H9 (cell line): Measurements from ENCODE around the gene BMPR1A. TPM values are rescaled to one million over a fixed set of nuclear protein-coding genes. Genes with fewer than 3 reads are reported as not detected.

Experiments used
- DNase-seq: peaks from one replicate; pipeline ENCODE4 v3.0.0-alpha.2; 2017
- H2AFZ ChIP-seq: one replicate; pipeline ENCODE4 v1.6.1; 2013; ENCODE audit warnings: mild to moderate bottlenecking, low read length, control low read depth, moderate library complexity
- H2AK5ac ChIP-seq: 2 replicates; pipeline ENCODE4 v1.6.1; 2013; ENCODE audit warnings: low read length, control low read depth, mixed read lengths; ENCODE audit not compliant: insufficient read length
- H2BK120ac ChIP-seq: one replicate; pipeline ENCODE4 v1.6.1; 2013; ENCODE audit warnings: low read depth, mild to moderate bottlenecking, low read length, control low read depth, inconsistent platforms; ENCODE audit not compliant: poor library complexity, severe bottlenecking
- H2BK12ac ChIP-seq: 2 replicates; pipeline ENCODE4 v1.6.1; 2013; ENCODE audit warnings: low read length, control low read depth, mixed read lengths, low read depth; ENCODE audit not compliant: insufficient read length
- H2BK15ac ChIP-seq: 2 replicates; pipeline ENCODE4 v1.6.1; 2013; ENCODE audit warnings: low read depth, low read length, control low read depth
- H2BK20ac ChIP-seq: one replicate; pipeline ENCODE4 v1.6.1; 2013; ENCODE audit warnings: low read depth, mild to moderate bottlenecking, low read length, control low read depth, inconsistent platforms; ENCODE audit not compliant: poor library complexity, severe bottlenecking
- H2BK5ac ChIP-seq: 2 replicates; pipeline ENCODE4 v1.6.1; 2013; ENCODE audit warnings: low read length, control low read depth, mixed read lengths; ENCODE audit not compliant: insufficient read length
- H3K14ac ChIP-seq: 2 replicates; pipeline ENCODE4 v1.6.1; 2013; ENCODE audit warnings: low read length, control low read depth; ENCODE audit not compliant: insufficient read depth
- H3K18ac ChIP-seq: 2 replicates; pipeline ENCODE4 v1.6.1; 2013; ENCODE audit warnings: low read depth, mild to moderate bottlenecking, mixed read lengths, low read length, control low read depth; ENCODE audit not compliant: insufficient read length
- H3K23ac ChIP-seq: 2 replicates; pipeline ENCODE4 v1.6.1; 2013; ENCODE audit warnings: low read length, control low read depth, mixed read lengths, low read depth; ENCODE audit not compliant: insufficient read length
- H3K23me2 ChIP-seq: 2 replicates; pipeline ENCODE4 v1.6.1; 2013; ENCODE audit warnings: low read depth, mild to moderate bottlenecking, mixed read lengths, low read length, control low read depth; ENCODE audit not compliant: insufficient read length, poor library complexity, severe bottlenecking
- H3K27ac ChIP-seq: 2 replicates; pipeline ENCODE4 v1.5.1; 2013; ENCODE audit warnings: low read length, control low read depth, mixed read lengths, low read depth; ENCODE audit not compliant: insufficient read length
- H3K27me3 ChIP-seq: 2 replicates; pipeline ENCODE4 v1.6.1; 2013; ENCODE audit warnings: low read length, control low read depth, inconsistent platforms; ENCODE audit not compliant: insufficient read depth
- H3K4ac ChIP-seq: 2 replicates; pipeline ENCODE4 v1.6.1; 2013; ENCODE audit warnings: low read depth, mild to moderate bottlenecking, control low read depth, inconsistent platforms, low read length, moderate library complexity
- H3K4me1 ChIP-seq: 2 replicates; pipeline ENCODE4 v1.6.1; 2013; ENCODE audit warnings: low read length, control low read depth, inconsistent platforms; ENCODE audit not compliant: insufficient read depth
- H3K4me2 ChIP-seq: 2 replicates; pipeline ENCODE4 v1.6.1; 2013; ENCODE audit warnings: low read length, control low read depth, mixed read lengths; ENCODE audit not compliant: insufficient read length, insufficient read depth
- H3K56ac ChIP-seq: 2 replicates; pipeline ENCODE4 v1.6.1; 2013; ENCODE audit warnings: low read depth, mild to moderate bottlenecking, mixed read lengths, low read length, control low read depth; ENCODE audit not compliant: insufficient read length
- H3K79me1 ChIP-seq: 2 replicates; pipeline ENCODE4 v1.6.1; 2013; ENCODE audit warnings: low read depth, mild to moderate bottlenecking, moderate library complexity, low read length, control low read depth, inconsistent platforms; ENCODE audit not compliant: insufficient read depth, poor library complexity, severe bottlenecking
- H3K79me2 ChIP-seq: 2 replicates; pipeline ENCODE4 v1.6.1; 2013; ENCODE audit warnings: low read length, control low read depth, inconsistent platforms; ENCODE audit not compliant: insufficient read depth
- H3K9ac ChIP-seq: 2 replicates; pipeline ENCODE4 v1.6.1; 2013; ENCODE audit warnings: low read length, control low read depth, mixed read lengths; ENCODE audit not compliant: insufficient read length; ENCODE audit errors: extremely low read depth
- H3K9me3 ChIP-seq: one replicate; pipeline ENCODE4 v1.6.1; 2013; ENCODE audit warnings: low read depth, low read length, inconsistent platforms; ENCODE audit not compliant: control insufficient read depth
- H3T11ph ChIP-seq: one replicate; pipeline ENCODE4 v1.6.1; 2013; ENCODE audit warnings: mild to moderate bottlenecking, low read length, control low read depth, inconsistent platforms
- H4K20me1 ChIP-seq: one replicate; pipeline ENCODE4 v1.6.1; 2013; ENCODE audit not compliant: control insufficient read depth, insufficient read length, insufficient read depth
- H4K5ac ChIP-seq: 2 replicates; pipeline ENCODE4 v1.6.1; 2013; ENCODE audit warnings: low read depth, mild to moderate bottlenecking, mixed read lengths, low read length, control low read depth; ENCODE audit not compliant: insufficient read length
- H4K8ac ChIP-seq: replicated peaks from 2 replicates; pipeline ENCODE4 v1.6.1; 2013; ENCODE audit warnings: low read length, control low read depth, mixed read lengths, low read depth; ENCODE audit not compliant: insufficient read length
- H4K91ac ChIP-seq: 2 replicates; pipeline ENCODE4 v1.6.1; 2013; ENCODE audit warnings: low read depth, mild to moderate bottlenecking, moderate library complexity, mixed read lengths, low read length, control low read depth; ENCODE audit not compliant: insufficient read length
- H3K27ac Mint-ChIP-seq, 3 experiments: 2 replicates in 2 of 3; 3 replicates in 1 of 3; pipeline ENCODE4 v1.8.0; 2020 to 2021; ENCODE audit warnings: mixed read lengths in 3 of 3, mild to moderate bottlenecking in 1 of 3, moderate library complexity in 1 of 3
- H3K27me3 Mint-ChIP-seq: 2 replicates; pipeline ENCODE4 v1.8.0; 2021; ENCODE audit warnings: low read depth, mild to moderate bottlenecking, moderate library complexity, mixed read lengths
- H3K36me3 Mint-ChIP-seq, 3 experiments: 2 replicates in 2 of 3; 3 replicates in 1 of 3; pipeline ENCODE4 v1.8.0; 2020 to 2021; ENCODE audit warnings: low read depth in 3 of 3, mixed read lengths in 3 of 3; ENCODE audit not compliant: insufficient read depth in 1 of 3
- H3K4me1 Mint-ChIP-seq, 2 experiments: 2 replicates each; pipeline ENCODE4 v1.8.0; 2020; ENCODE audit warnings: mixed read lengths in 2 of 2
- H3K4me3 Mint-ChIP-seq, 2 experiments: 2 replicates in 1 of 2; 3 replicates in 1 of 2; pipeline ENCODE4 v1.8.0; 2020 to 2021; ENCODE audit warnings: mild to moderate bottlenecking in 2 of 2, mixed read lengths in 2 of 2, moderate library complexity in 1 of 2
- H3K9me3 Mint-ChIP-seq, 2 experiments: 2 replicates in 1 of 2; 3 replicates in 1 of 2; pipeline ENCODE4 v1.8.0; 2020; ENCODE audit warnings: mild to moderate bottlenecking in 2 of 2, mixed read lengths in 2 of 2, moderate library complexity in 1 of 2
- CTCF ChIP-seq: fragments of 200-600 bp; sonication (generic); conservative IDR thresholded peaks from 3 replicates; pipeline ENCODE4 v1.8.0; 2021; ENCODE audit warnings: antibody characterized with exemption, mild to moderate bottlenecking
- WGBS: extraction: QIAGEN DNeasy Blood & Tissue Kit; methylation state at CpG from one replicate; pipeline ENCODE4 v1.1.7; 2013; ENCODE audit warnings: missing lambda C conversion rate, low lambda C conversion rate, mixed read lengths; ENCODE audit not compliant: insufficient read length; ENCODE audit errors: extremely low coverage; 5-methylcytosine and 5-hydroxymethylcytosine counted together
- total RNA-seq: library from RNA; stranded (reverse); gene quantifications from 2 replicates; pipeline ENCODE4 v1.2.1, GENCODE V29; 2021

The BMPR1A gene
- total RNA-seq, 1 experiment from 2014 or later: 138 TPM

GRCh38 chr10:86828145-86828544 lies 71.7 kb downstream of the BMPR1A start:
- Histone ChIP-seq H2BK5ac (no peak overlapping the region), H3K79me2 (peaks cover 65% of the 10 kb centered on the region; the same call in 1 of the 2 replicates), H3K23me2 (no peaks in the 10 kb centered on the region), H3K27ac (no peak overlapping the region), H3K14ac (no peak overlapping the region), H2BK15ac (no peak overlapping the region), H3K79me1 (peaks cover 10% of the 10 kb centered on the region), H2AK5ac (no peak overlapping the region), H3K27me3 (no peaks in the 10 kb centered on the region), H3K56ac (no peak overlapping the region), H3K23ac (no peak overlapping the region), H4K5ac (no peak overlapping the region), H4K91ac (no peak overlapping the region), H2AFZ (no peak overlapping the region), H3T11ph (no peak overlapping the region), H3K18ac (no peak overlapping the region), H4K8ac (no peak overlapping the region), H3K4me2 (no peak overlapping the region), H2BK20ac (no peak overlapping the region), H2BK120ac (no peak overlapping the region), H3K4me1 (peaks cover 11% of the 10 kb centered on the region; the same call in 1 of the 2 replicates), H3K9me3 (no peaks in the 10 kb centered on the region), H4K20me1 (no peaks in the 10 kb centered on the region), H3K4ac (no peak overlapping the region), H3K9ac (no peak overlapping the region), H2BK12ac (no peak overlapping the region)
- DNase-seq: no peak
- H3K4me3 Mint-ChIP-seq: no peak overlapping the region
- no peaks in the 10 kb centered on the region for H3K27me3 Mint-ChIP-seq
- WGBS: no CpG with 5 or more reads among the region's 5 CpGs
- no peaks in the 10 kb centered on the region for H3K9me3 Mint-ChIP-seq
- H3K36me3 Mint-ChIP-seq: no peaks in the 10 kb centered on the region; a peak in 1 of 7 replicates
- no peak for TF ChIP-seq CTCF
- H3K27ac Mint-ChIP-seq: peak overlapping the region in 2 of 3 experiments; percentile 14 to 34; a peak in 1 of 7 replicates
- H3K4me1 Mint-ChIP-seq: peaks cover 55 to 59% of the 10 kb centered on the region in 2 experiments
